Nephron (organoid): ENCODE results near the gene DERA.
"Not testable (repeated sequence)": the region's sequence is repeated elsewhere in the genome, so short reads cannot be mapped to it uniquely, and the experiment has no call there.

Source experiments
- H3K27ac Mint-ChIP-seq, 3 experiments: 2 replicates each; pipeline ENCODE4 v1.8.0; 2020; ENCODE audit warnings: mixed read lengths in 3 of 3, mild to moderate bottlenecking in 2 of 3, moderate library complexity in 1 of 3
- H3K27me3 Mint-ChIP-seq: 2 replicates; pipeline ENCODE4 v1.8.0; 2021; ENCODE audit warnings: low read depth, mild to moderate bottlenecking, moderate library complexity, mixed read lengths
- H3K36me3 Mint-ChIP-seq: 2 replicates; pipeline ENCODE4 v1.8.0; 2020; ENCODE audit warnings: low read depth, mixed read lengths
- H3K4me1 Mint-ChIP-seq: 2 replicates; pipeline ENCODE4 v1.8.0; 2020; ENCODE audit warnings: mixed read lengths
- H3K4me3 Mint-ChIP-seq, 3 experiments: 2 replicates each; pipeline ENCODE4 v1.8.0; 2020; ENCODE audit warnings: mild to moderate bottlenecking in 3 of 3, mixed read lengths in 3 of 3, moderate library complexity in 2 of 3
- H3K9me3 Mint-ChIP-seq: 2 replicates; pipeline ENCODE4 v1.8.0; 2020; ENCODE audit warnings: mixed read lengths
- TF ChIP-seq, protein P1 (sequence below), 3 experiments: fragments of 200-600 bp; sonication (generic); IDR thresholded peaks; one replicate each; pipeline ENCODE4 v1.5.0; 2021; ENCODE audit warnings: antibody characterized with exemption in 3 of 3; ENCODE audit not compliant: unreplicated experiment in 3 of 3

The DERA gene

DNA sequence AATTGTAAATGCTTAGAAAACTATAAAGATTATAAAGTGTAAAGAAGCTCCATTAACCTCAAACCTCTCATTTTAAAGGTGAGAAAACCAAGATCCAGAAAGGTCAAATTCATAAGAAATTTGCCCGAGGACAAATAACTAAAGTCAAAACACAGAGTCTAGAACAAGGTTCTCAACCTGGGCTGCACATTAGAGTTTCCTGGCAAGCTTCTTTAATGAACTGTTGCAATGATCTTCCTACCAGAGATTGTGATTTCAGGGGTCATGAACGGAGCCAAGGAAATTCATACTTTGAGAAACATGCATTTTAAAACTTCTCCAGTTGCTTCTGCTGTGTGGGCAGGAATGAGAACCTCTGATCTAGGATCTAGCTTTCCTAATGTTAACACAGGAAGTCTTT is 86.8 kb downstream of the DERA start:
- H3K27me3 Mint-ChIP-seq = no peaks in the 10 kb centered on the region

DNA sequence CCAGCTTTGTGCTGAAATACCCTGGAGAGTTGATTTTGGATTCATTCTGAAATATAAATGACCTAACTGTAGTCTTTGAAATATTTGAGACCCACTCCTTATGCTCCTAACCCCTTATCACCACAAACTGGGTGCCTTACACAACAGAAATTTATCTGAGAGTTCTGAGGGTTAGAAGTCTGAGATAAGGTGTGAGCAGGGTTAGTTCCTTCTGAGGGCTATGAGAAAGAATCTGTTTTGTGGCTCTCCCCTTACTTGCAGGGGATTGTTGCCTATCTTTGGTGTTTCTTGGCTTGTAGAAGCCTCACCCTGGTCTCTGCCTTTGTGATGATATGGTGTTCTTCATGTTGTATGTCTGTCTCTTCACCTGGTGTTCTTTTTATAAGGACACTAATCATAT is 91.7 kb downstream of the DERA start:
- no peaks in the 10 kb centered on the region for H3K9me3 Mint-ChIP-seq
- H3K27me3 Mint-ChIP-seq = no peaks in the 10 kb centered on the region
- no peaks in the 10 kb centered on the region for H3K4me1 Mint-ChIP-seq
- no peak overlapping the region for H3K27ac Mint-ChIP-seq
- H3K4me3 Mint-ChIP-seq = no peak overlapping the region
- TF ChIP-seq, protein P1, sequence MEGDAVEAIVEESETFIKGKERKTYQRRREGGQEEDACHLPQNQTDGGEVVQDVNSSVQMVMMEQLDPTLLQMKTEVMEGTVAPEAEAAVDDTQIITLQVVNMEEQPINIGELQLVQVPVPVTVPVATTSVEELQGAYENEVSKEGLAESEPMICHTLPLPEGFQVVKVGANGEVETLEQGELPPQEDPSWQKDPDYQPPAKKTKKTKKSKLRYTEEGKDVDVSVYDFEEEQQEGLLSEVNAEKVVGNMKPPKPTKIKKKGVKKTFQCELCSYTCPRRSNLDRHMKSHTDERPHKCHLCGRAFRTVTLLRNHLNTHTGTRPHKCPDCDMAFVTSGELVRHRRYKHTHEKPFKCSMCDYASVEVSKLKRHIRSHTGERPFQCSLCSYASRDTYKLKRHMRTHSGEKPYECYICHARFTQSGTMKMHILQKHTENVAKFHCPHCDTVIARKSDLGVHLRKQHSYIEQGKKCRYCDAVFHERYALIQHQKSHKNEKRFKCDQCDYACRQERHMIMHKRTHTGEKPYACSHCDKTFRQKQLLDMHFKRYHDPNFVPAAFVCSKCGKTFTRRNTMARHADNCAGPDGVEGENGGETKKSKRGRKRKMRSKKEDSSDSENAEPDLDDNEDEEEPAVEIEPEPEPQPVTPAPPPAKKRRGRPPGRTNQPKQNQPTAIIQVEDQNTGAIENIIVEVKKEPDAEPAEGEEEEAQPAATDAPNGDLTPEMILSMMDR (IDR thresholded peaks at IDR 0.05; ENCODE audit: unreplicated experiment in 3 of 3) = no peak
- H3K36me3 Mint-ChIP-seq = peaks cover 3% of the 10 kb centered on the region

More for the DNA sequence above, 86.8 kb downstream of the DERA start:
- Mint-ChIP-seq H3K4me1 (peaks cover 14% of the 10 kb centered on the region), H3K27ac (no peak overlapping the region), H3K4me3 (no peak overlapping the region), H3K9me3 (no peaks in the 10 kb centered on the region), H3K36me3 (no peaks in the 10 kb centered on the region)
- TF ChIP-seq, protein P1 (IDR thresholded peaks at IDR 0.05; ENCODE audit: unreplicated experiment in 3 of 3) = no peak

DNA sequence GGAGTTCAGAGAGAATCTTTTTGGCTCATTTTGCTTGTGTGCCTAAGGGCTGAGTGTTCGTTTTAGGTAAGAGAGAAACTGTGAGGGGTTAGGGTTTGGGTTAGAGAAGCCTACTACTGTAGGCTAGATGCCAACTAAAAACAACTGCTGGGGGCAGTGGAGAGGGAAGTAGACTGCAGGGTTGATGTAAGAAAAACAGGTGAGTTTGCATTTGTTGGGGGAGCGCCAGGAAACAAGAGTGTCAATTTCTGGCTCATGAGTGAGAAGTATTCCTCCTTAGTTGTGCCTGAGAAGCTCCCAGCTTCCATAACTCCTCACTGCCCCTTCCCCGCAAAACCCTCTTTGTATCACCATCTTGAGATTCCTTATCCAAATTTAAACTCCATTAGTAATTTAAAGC is 92.3 kb downstream of the DERA start:
- no peak overlapping the region for H3K27ac Mint-ChIP-seq
- H3K4me1 Mint-ChIP-seq = no peaks in the 10 kb centered on the region
- peaks cover 3% of the 10 kb centered on the region for H3K36me3 Mint-ChIP-seq
- H3K9me3 Mint-ChIP-seq = no peaks in the 10 kb centered on the region
- no peak overlapping the region for H3K4me3 Mint-ChIP-seq
- no peaks in the 10 kb centered on the region for H3K27me3 Mint-ChIP-seq
- TF ChIP-seq, protein P1 (IDR thresholded peaks at IDR 0.05; ENCODE audit: unreplicated experiment in 3 of 3) = no peak

DNA sequence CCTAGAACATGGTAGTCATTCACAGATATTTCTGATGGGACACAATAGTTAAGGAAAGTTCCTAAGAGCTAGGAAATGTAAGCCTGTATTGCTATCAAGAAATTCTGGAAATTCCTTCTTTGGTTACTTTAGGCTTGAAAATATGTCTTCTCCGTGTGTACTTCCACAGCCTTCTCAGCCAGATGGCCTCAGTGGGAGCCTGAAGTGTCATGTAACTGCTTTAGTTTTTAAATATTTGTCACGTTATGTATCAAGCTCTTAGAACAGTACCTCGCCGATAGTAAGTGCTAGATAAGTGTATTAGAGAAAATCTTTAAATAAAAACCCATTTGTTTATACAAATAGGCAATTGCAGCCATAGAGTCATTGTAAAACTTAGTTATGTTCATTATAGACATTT is 95.6 kb downstream of the DERA start:
- no peak overlapping the region for H3K4me3 Mint-ChIP-seq
- no peaks in the 10 kb centered on the region for H3K9me3 Mint-ChIP-seq
- no peak overlapping the region for H3K27ac Mint-ChIP-seq
- H3K4me1 Mint-ChIP-seq = peaks cover 6% of the 10 kb centered on the region
- H3K27me3 Mint-ChIP-seq = no peaks in the 10 kb centered on the region
- TF ChIP-seq, protein P1 (IDR thresholded peaks at IDR 0.05; ENCODE audit: unreplicated experiment in 3 of 3) = no peak
- peaks cover 4% of the 10 kb centered on the region for H3K36me3 Mint-ChIP-seq

DNA sequence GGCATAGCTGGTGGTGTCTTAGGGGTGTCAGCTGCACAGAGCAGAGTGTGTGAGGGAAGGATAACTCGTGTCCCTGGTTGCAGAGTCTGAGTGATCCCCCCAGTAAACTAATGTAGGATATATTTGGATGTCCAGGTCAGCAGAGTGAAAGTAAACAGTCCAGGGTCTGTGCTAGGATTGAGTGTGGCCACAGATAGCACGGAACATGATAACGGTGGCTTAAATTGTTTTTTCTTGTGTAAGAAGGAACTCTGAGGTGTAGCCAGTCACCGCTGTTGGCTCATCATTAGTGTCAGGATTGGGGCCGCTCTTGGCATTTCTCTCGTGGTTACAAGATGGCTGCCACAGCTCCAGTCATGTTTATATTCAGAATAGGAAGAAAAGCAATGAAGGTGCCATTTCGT is 97.3 kb downstream of the DERA start:
- Mint-ChIP-seq H3K4me3 (no peak overlapping the region), H3K27ac (no peak overlapping the region), H3K36me3 (peaks cover 19% of the 10 kb centered on the region), H3K4me1 (peaks cover 14% of the 10 kb centered on the region), H3K27me3 (no peaks in the 10 kb centered on the region), H3K9me3 (peaks cover 7% of the 10 kb centered on the region)
- TF ChIP-seq, protein P1 (IDR thresholded peaks at IDR 0.05; ENCODE audit: unreplicated experiment in 3 of 3) = no peak

DNA sequence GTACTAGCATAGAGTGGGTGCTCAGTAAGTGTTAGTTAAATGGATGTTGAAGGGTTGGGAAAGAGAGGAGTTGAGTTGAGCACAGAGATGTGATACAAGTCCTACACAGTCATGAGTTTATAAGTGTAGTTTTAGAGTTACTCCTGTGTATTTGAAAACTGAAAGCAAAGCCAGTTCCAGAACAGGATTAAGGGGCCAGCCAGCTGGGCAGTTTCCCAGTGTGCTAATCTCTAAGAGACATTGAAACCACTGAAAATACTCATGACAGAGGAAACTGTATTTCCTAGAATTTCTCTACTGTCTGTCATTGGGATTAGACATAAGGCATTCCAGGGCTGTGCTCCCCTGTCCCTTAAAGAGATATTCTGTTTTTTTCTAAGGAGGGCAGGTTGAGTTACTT is 101.0 kb downstream of the DERA start:
- H3K27me3 Mint-ChIP-seq = no peaks in the 10 kb centered on the region
- peaks cover 47% of the 10 kb centered on the region for H3K36me3 Mint-ChIP-seq
- peak overlapping the region; percentile 55 to 80 (median 74) for H3K27ac Mint-ChIP-seq
- no peak overlapping the region for H3K4me3 Mint-ChIP-seq
- TF ChIP-seq, protein P1 (IDR thresholded peaks at IDR 0.05; ENCODE audit: unreplicated experiment in 3 of 3) = no peak
- peaks cover 30% of the 10 kb centered on the region for H3K9me3 Mint-ChIP-seq
- peaks cover 14% of the 10 kb centered on the region for H3K4me1 Mint-ChIP-seq

DNA sequence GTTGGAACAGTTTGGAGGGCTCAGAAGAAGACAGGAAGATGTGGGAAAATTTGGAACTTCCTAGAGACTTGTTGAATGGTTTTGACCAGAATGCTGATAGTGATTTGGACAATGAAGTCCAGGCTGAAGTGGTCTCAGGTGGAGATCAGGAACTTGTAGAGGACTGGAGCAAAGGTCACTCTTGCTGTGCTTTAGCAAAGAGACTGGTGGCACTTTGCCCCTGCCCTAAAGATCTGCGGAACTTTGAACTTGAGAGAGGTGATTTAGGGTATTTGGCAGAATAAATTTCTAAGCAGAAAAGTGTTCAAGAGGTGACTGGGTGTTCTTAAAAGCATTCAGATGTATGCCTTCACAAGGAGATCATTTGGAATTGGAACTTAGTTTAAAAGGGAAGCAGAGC is 102.6 kb downstream of the DERA start:
- not testable (repeated sequence) for H3K4me3 Mint-ChIP-seq, H3K27me3 Mint-ChIP-seq, H3K27ac Mint-ChIP-seq
- Mint-ChIP-seq H3K9me3 (peaks cover 33% of the 10 kb centered on the region), H3K4me1 (peaks cover 14% of the 10 kb centered on the region), H3K36me3 (peaks cover 57% of the 10 kb centered on the region)

DNA sequence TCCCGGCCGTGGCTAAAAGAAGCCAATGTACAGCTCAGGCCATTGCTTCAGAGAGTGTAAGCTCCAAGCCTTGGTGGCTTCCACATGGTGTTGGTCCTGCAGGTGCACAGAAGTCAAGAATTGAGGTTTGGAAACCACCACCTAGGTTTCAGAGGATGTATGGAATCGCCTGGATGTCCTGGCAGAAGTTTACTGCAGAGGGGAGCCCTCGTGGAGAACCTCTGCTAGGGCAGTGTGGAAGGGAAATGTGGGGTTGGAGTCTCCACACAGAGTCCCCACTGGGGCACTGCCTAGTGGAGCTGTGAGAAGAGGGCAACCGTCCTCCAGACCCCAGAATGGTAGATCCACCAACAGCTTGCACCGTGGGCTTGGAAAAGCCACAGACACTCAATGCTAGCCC is 103.3 kb downstream of the DERA start:
- Mint-ChIP-seq H3K36me3 (peaks cover 64% of the 10 kb centered on the region), H3K4me1 (peaks cover 14% of the 10 kb centered on the region), H3K9me3 (peaks cover 37% of the 10 kb centered on the region)
- H3K27ac Mint-ChIP-seq, H3K27me3 Mint-ChIP-seq, H3K4me3 Mint-ChIP-seq: not testable (repeated sequence)
